ENCODE results near the gene GRAP. TPM values are rescaled to one million over a fixed set of nuclear protein-coding genes. Genes with fewer than 3 reads are reported as not detected.

The GRAP gene
- total RNA-seq, 1 donor from 2014 or later, result 5.9 TPM

DNA sequence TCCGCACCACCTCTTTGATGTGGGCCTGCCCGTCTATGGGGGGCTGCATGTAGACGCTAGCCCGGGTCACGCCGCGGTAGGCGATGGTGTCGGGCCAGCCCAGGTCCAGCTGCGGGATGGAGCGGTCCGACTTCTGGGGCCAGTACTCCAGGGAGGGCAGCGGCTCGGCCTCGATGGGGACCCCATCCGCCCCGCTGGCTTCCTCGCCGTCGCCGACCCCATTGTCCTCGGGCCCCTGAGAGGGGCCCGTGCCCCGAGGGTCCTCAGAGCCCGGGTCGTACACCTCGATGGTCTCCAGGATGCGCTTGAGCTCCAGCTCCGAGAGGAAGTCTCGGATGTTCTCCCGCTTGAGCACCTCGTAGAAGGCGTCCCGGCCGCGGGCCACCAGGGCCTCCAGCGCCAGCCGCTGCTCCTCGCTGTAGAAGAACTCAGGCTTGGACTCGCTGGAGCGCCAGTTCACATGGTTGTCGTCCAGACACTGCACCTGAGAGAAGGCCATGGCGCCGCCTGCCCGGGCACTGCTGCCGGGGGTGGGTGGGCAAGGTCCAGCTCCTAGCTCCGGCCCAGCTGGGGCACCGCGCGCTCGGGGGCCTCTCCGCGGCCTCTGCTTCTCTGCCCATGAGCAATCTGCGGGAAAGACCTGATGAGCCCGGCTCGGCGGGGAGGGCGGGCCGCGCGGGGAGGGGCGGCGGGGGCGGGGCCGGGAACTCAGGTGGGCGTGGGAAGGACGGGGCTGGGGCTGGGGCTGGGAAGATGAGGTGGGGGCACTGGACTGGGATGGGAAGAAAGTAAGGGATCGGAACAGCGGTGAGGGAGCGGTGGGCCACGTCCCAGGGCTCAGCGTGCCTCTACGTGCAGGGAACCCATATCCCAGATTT is 43.0 kb downstream of the GRAP start:
- DNase-seq (ENCODE audit: low spot score), result no peak

DNA sequence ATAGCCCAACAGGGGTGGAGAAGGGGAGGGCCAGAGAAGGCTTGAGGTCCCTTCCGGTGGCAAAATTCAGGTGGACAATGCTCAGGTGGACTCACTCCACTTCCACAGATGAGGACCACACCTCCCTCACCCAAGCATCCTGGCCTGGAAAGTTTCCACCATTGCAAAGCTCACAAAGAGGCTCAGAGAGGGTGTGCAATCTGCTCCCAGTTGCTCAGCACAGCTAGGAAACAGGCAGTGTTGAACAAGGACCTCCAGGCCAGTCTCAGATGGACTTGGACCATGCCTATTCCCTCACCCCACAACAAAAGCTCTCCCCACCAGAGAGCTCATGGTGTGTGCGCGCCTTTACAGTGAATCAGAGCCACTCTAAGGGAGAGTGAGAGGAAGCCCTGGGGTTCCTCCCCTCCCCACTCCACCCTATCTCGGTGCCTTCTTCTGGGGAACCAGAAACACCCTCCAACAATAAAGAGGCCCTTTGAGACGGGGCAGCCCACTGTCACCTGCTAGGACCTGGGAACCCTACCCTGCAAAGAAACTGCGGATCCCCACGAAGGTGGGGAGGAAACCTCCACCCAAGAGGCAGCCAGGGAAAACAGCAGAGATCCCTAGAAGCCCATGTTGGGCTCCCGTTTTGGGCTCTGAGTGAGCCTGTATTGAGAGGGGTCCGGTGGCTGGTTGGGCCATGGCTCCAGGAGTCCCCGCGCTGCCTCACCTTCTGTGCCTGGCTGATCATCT is 43.8 kb downstream of the GRAP start:
- DNase-seq (ENCODE audit: low spot score), result no peak

GRCh38 chr17:19001907-19002590 is 44.7 kb downstream of the GRAP start:
- no peak for DNase-seq (ENCODE audit: low spot score)

DNA sequence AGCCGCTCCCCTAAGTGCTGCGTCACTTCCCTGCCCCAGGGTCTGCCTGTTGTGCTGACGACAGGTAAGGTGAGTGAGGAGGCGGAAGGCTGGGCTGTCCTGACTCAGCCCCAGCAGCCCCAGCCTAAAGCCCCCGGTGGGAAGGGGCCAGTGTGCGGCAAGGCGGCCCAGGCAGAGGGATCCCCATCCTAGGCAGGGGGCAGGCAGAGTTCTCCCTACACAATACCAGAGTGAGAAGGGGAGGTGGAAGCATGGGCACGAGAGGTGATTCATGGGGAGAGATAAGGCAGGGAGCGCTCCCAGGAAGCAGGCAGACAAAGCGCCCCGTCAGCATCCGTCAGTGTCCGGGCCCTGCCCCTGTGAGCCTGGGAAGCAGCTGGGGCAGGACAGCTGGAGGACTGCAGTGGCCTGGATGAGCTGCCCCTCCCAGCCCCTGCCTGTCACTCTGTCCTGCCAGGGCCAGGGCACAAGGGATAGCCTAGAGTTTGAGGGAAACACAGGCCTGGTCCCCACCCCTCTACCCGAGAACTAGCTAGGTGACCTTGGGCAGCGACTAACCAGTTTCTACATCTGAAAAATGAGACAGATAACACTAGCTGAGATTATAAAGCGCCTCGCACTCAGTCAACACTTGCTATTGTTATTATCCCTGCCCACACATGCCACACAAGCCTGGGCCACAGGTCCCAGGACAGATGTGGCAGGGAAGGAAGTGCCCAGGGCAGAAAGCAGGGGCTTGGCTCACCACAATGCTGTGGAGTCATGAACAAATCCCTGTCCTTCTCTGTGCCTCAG is 46.0 kb downstream of the GRAP start:
- DNase-seq (ENCODE audit: low spot score), result no peak

DNA sequence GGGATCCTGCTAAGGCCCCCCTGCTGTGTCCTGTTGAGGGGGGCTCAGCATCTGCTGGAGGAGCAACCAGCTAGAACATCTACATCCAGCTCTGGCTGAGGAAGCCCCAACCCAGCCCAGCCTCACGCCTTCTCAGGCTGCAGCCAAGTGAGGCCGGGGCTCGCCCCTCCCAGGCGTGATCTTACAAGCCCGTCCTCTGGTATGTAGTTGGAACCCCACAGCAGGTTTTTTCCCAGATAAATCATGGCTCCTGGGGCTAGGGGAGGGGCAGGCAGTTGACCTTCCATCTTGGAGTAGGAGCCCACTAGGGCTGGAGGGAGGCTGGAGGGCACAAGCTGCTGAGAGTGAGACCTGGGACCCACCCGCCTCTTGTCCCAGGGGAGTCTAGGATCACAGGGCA is 46.8 kb downstream of the GRAP start:
- no peak for DNase-seq (ENCODE audit: low spot score)

- DNase-seq (ENCODE audit: low spot score), result no peak
Observed at GRCh38 chr17:18999394-18999793, 47.4 kb downstream of the GRAP start.

GRCh38 chr17:18997650-18998196 is 49.0 kb downstream of the GRAP start:
- no peak for DNase-seq (ENCODE audit: low spot score)

DNA sequence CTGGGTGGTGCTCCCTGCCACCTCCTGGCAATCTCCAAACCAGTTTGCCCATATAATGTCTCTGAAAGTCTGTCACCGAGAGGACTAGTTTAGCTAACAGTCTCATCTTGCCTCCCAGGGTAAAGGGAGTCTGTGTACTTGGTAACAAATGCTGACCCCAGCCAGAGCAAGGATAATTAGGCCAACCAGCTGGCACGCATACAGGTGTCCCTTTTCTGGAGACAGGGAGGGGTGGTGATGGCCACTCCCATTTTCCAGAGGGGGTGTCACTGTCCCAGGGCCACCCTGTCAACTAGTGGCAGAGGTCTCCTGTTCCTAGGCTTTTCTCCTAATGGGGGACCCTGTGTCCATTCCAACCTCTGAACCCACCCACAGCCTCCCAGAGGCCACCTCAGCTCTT is 50.3 kb downstream of the GRAP start:
- no peak for DNase-seq (ENCODE audit: low spot score)

GRCh38 chr17:18995220-18995619 is 51.5 kb downstream of the GRAP start:
- DNase-seq (ENCODE audit: low spot score), result no peak

GRCh38 chr17:18994631-18995030 is 52.1 kb downstream of the GRAP start:
- no peak for DNase-seq (ENCODE audit: low spot score)

GRCh38 chr17:18993905-18994526 is 52.7 kb downstream of the GRAP start:
- no peak for DNase-seq (ENCODE audit: low spot score)

DNA sequence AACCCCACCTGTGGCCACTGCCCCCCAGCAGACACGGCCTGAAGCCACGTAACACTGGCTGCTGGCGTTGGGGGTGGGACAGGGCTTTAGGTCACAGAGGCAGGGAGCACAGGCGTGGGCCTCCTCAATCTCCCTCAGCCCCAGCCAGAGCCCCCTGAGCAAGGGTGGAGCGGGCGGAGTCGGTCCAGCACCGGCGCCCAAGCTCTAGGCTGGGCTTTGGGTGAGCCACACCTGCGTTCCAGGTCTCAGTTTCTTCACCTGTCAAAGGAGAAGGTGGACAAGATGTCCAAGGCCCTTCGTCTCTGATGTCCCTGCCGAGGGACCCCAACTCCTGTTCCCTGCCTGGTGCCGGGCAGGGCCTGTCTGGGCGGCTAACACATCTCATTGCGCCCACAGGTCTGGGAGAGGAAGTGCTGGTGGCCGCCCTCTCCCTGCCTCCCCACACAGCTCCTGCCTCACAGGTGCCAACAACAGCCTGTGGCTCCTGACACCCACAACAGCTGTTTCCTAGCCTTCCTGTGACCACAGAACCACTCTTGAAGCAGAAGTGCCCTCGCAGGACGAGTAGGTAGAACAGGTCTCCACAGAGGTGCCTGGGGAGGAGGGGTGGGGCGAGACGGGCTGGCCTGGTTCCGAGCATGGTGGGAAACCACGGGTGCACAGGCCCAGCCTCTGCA is 54.2 kb downstream of the GRAP start:
- no peak for DNase-seq (ENCODE audit: low spot score)

DNA sequence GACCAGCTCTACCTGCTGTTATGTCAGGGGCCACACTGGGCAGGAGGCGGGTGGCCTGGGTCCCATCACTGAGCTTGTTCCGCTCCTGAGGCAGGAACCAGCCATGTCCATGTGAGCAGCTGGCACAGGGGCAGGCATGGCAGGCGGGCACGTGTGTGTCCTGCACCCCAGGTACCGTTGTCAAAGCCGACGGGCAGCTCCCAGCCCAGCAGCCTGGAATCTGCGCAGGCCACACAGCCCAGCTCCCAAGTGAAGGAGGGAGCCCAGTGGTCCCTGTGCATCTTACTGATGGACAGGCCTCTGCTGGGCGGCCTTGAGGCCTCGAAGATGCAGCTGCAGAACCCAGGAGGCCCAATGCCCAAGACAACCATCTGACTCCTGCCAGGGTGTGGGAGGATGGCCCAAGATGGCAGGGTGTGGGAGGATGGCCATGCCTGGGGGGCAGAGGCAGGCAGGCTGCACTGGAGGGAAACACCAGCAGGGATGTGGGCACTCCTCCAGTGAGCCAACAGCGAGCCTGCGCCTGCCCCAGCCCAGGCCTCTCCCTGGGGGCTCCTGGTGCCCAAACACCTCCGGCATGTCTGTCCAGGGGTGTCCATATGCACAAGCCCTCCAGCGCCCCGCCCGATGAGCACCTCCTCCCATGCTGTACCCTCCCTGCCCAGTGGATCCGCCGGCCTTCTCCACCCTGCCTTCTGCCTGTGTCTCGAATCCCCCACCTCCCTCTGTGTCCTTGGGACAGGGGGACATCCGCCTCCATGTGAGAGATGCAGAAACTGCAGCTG is 55.0 kb downstream of the GRAP start:
- no peak for DNase-seq (ENCODE audit: low spot score)

DNA sequence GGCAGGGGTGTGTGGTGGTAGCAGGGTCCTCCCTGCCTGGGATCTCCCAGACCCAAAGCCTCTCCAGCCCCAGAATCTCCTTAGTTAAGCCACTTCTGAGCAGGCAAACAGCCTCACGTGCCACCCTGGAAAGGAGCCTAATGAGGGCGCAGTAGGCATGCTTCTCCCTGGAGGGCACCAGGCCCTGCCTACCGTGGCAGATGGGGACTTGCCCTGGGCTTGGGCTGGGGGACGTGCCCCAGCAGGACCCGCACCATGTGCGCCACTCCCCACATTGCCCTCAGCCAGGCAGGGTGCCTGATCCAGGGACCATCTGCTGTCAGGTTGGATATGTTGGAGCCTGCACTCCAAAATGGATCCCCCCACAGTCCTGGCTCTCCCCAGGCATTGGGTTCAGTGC is 56.4 kb downstream of the GRAP start:
- no peak for DNase-seq (ENCODE audit: low spot score)

GRCh38 chr17:18988546-18989173 is 58.1 kb downstream of the GRAP start:
- DNase-seq (ENCODE audit: low spot score), result no peak

DNA sequence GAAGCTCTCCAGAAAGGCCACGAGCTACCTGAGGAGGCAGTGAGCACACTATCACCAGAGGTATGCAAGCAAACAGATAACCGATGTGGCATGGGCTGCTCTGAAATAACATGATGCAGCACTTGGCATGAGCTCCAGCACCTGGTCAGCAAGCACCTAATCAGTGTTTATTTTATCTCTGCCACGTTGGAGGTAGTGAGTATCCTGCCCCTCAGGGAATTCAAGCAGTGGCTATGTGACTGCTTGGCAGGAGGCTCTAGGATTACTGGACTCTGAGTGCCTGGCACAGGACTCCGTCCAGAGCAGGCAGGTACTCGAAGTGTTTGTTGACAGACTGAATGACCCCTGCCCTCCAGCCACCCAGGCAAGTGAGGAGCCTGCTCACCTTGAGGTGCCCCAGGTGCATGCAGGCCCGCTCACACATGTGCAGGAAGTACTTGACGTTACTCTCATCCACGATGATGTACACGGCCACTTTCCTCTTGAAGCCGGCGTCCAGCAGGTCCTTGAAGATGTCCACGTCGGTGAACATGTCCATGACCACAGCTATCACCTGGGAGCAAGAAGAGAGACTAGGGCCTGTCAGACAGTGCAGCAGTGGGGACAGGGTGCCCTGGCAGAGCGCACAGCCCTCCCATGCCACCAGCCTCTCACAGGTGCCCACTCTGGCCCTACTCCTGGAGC is 58.8 kb downstream of the GRAP start:
- DNase-seq (ENCODE audit: low spot score), result no peak

DNA sequence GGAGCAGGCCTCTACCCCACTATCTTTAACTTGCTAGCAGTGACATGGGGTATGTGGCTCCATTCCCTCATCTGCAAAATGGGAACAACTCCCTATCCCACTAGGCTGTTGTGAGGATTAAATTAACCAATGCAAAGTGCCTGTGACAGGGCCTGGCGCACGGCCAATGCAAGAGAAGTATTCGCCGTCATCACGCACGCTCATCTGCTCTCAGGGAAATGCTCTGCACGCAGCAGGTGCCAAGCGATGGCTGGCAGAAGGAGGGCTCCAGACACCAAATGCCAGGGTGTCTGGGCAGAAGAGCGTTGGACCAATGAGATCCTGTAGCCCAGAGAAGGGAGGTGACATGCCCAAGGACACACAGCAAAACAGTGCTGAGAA is 59.5 kb downstream of the GRAP start:
- DNase-seq (ENCODE audit: low spot score), result no peak

All from mesenteric fat pad (tissue), 1 donor.